Ammon's horn (tissue), 1 donor: ENCODE results near the gene FGF12.

Experiments
- DNase-seq: peaks from one replicate; pipeline ENCODE4 v3.0.0-alpha.2; 2016; ENCODE audit warnings: low spot score

The FGF12 gene

GRCh38 chr3:192187485-192188051, 539.8 kb downstream of the FGF12 start:
- DNase-seq = no peak

- DNase-seq = no peak
Observed at GRCh38 chr3:192186498-192186897, 540.8 kb downstream of the FGF12 start.

- no peak for DNase-seq
Observed at GRCh38 chr3:192186045-192186444, 541.3 kb downstream of the FGF12 start.

GRCh38 chr3:192183109-192183508, 544.2 kb downstream of the FGF12 start:
- no peak for DNase-seq

- no peak for DNase-seq
Observed at GRCh38 chr3:192181151-192181550, 546.2 kb downstream of the FGF12 start.

- DNase-seq = no peak
Observed at GRCh38 chr3:192177383-192177782, 550.0 kb downstream of the FGF12 start.

- no peak for DNase-seq
Observed at GRCh38 chr3:192174283-192174682, 553.1 kb downstream of the FGF12 start.

- DNase-seq = no peak
Observed at GRCh38 chr3:192171213-192171612, 556.1 kb downstream of the FGF12 start.

- DNase-seq = no peak
Observed at GRCh38 chr3:192170659-192171058, 556.7 kb downstream of the FGF12 start.

GRCh38 chr3:192170031-192170430, 557.3 kb downstream of the FGF12 start:
- DNase-seq = no peak

- no peak for DNase-seq
Observed at GRCh38 chr3:192169332-192169915, 557.9 kb downstream of the FGF12 start.

- no peak for DNase-seq
Observed at GRCh38 chr3:192168202-192168601, 559.1 kb downstream of the FGF12 start.

- no peak for DNase-seq
Observed at GRCh38 chr3:192165552-192165951, 561.8 kb downstream of the FGF12 start.

GRCh38 chr3:192161661-192162060, 565.7 kb downstream of the FGF12 start:
- DNase-seq = no peak

- DNase-seq = no peak
Observed at GRCh38 chr3:192156382-192156781, 571.0 kb downstream of the FGF12 start.

- DNase-seq = no peak
Observed at GRCh38 chr3:192155194-192155593, 572.1 kb downstream of the FGF12 start.

- no peak for DNase-seq
Observed at GRCh38 chr3:192133271-192133670, 594.1 kb downstream of the FGF12 start.

GRCh38 chr3:192130534-192131132, 596.7 kb downstream of the FGF12 start:
- peak; percentile 66 for DNase-seq

- DNase-seq = no peak
Observed at GRCh38 chr3:192129586-192129985, 597.8 kb downstream of the FGF12 start.

GRCh38 chr3:192128922-192129321, 598.4 kb downstream of the FGF12 start:
- no peak for DNase-seq

- no peak for DNase-seq
Observed at GRCh38 chr3:192128060-192128459, 599.3 kb downstream of the FGF12 start.

GRCh38 chr3:192122832-192123594, 604.3 kb downstream of the FGF12 start:
- DNase-seq = no peak

- DNase-seq = no peak
Observed at GRCh38 chr3:192121923-192122322, 605.4 kb downstream of the FGF12 start.
